SHP77 (cell line): ENCODE measurements around the gene TEX19.
"Not testable (repeated sequence)": the region's sequence is repeated elsewhere in the genome, so short reads cannot be mapped to it uniquely, and the experiment has no call there.

ENCODE experiments used
- DNase-seq, 2 experiments: peaks; one replicate each; lab custom pipeline; 2025; lab: John Stamatoyannopoulos, UW

TEX19 gene

DNA sequence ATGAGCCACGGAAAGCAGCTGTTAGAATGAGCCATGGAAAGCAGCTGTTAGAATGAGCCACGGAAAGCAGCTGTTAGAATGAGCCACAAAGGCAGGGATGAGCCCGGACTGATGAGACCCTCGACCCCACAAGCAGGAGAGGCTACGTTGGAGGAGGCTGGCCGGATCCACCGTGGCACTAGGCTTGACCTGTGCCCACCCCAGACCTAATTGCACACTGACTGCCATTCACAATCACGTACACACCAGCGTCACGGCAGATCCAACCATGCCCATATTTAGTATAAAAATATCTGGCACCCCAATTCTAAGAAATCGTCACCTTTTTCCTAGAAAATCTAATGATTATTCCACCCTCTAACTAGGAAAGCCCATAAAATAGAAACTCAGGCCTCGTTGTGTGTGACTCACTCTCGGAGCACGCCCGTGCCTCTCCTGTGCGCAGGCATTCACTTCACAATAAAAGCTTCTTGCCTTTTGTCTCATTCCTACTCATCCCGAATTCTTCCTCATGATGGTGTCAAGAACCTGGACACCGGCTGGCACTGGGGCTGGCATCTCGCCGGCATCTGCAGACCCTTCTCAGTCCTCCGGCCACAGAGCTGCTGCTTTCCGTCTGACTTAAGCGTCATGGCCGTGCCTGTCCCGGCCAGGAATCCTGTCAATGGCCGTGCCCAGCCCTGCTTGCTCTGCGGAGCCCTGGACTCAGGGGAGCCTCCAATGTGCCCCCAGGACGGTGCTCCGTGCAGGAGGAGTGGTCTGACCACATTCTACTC is 20.0 kb upstream of the TEX19 start:
- DNase-seq = peak in 1 of 2 experiments; percentile 37

DNA sequence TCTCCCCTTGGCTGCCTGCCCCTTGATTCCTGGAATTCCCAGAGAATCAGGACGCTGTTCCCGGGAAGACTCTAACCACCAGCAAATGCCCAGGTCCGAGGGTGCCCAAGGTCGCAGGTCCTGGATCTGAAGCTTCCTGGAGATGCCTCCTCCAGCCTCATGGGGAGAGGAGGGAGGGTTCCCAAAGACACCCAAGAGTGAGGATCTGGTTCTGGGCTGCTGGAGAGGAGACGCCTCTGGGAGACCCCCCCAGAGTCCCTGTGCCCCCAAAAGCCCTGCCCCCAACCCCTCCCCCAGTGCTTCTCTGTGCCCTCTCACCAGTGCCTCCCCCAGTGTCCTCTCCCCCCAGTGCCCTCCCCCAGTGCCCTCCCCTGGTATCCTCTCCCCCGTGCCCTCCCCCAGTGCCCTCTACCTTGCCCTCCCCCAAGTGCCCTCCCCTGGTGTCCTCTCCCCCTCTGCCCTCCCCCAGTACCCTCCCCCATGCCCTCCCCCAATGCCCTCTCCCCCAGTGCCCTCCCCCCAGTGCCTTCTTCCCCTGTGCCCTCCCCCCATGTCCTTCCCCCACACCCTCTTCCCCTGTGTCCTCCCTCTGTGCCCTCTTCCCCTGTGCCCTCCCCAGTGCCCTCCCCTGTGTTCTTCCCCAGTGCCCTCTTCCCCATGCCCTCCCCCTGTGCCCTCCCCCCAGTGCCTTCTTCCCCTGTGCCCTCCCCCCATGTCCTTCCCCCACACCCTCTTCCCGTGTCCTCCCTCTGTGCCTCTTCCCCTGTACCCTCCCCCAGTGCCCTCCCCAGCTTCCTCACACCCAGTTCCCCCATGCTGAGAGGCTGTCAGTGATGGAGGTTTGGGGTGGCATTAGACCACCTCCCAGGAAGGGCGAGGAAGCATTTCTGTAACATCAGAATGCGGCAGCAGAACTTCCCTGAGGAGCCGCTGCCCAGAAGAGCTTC is 19.1 kb upstream of the TEX19 start:
- no peak for DNase-seq

DNA sequence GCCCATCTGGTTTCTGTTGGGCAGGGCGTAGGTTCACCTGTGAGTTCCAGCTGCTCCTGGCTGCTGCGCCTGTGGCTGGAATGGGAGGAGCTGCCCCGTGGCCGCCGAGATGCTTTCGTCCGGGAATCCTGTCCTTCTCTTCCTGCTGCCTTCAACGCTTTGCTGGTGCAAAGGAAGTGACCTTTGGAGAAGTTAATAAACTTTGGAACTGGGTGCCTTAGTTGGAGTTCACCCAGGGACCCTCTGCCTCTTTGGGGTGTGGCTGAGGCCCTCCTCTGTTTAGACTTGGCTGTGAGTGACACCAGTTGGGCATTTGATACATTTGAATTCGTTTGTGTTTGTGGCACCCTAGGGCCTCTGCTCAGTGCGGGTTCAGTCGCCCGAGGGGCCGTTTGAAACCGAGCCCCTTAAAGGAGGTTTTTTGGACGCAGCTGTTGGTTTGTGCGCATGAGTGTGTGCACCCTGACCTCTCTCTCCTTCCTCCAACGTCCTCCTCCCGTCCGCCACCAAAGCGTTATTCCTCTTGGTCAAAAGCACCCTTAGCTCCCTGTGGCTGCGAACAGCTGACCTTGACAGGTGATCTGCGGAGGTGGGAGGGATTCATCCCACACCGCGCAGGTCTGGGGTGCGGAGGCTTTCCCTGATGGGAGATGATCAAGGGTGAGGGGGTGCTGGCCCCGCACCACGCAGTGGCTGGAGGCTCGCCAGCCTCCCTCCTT is 16.5 kb upstream of the TEX19 start:
- DNase-seq = no peak

DNA sequence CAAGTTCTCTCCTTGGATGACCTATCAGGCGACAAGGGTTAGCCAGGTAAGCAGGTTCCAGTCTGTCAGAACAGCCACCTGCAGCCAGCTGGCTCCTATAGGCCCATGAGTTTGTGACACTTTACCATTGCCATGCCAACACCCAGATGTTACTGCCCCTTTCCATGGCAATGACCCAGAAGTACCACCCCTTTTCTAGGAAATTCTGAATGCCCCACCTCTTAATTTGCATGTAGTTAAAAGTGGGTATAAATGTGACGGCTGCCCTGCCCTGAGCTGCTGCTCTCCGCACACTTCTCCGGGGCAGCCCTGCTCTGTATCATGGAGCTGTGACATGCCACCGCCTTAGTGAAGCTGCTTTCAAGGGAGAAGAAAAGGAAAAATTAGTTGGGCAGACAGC is 15.5 kb upstream of the TEX19 start:
- no peak for DNase-seq

DNA sequence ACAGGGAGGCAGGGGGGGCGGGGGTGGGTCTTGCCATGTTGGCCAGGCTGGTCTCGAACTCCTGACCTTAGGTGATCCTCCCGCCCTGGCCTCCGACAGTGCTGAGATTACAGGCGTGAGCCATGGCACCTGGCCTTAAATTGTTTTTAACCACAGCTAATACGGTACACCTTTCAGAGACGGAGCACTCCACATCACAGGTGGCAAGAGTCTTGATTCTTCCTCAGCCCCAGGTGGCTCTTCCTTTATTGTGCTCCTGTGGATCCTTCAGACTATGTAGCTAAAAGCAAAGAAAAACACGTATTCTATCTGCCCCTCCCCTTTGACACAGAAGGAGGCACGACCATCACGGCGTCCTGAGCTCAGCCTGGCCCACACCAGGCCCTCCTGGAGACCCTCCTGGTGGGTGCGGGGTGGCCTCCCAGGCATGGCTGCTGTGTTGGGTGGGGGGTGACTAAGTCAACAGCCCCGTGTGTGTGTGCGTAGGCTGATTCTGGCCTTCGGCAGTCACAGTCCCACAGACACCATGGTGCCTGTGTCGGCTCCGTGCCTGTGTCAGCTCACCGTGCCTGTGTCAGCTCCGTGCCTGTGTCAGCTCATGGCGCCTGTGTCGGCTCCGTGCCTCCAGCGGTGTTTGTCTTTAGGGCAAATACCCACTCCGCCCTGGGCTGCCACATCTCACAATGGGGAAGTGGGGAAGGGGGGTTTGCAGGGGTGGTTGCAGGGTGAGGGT is 14.7 kb upstream of the TEX19 start:
- no peak for DNase-seq

DNA sequence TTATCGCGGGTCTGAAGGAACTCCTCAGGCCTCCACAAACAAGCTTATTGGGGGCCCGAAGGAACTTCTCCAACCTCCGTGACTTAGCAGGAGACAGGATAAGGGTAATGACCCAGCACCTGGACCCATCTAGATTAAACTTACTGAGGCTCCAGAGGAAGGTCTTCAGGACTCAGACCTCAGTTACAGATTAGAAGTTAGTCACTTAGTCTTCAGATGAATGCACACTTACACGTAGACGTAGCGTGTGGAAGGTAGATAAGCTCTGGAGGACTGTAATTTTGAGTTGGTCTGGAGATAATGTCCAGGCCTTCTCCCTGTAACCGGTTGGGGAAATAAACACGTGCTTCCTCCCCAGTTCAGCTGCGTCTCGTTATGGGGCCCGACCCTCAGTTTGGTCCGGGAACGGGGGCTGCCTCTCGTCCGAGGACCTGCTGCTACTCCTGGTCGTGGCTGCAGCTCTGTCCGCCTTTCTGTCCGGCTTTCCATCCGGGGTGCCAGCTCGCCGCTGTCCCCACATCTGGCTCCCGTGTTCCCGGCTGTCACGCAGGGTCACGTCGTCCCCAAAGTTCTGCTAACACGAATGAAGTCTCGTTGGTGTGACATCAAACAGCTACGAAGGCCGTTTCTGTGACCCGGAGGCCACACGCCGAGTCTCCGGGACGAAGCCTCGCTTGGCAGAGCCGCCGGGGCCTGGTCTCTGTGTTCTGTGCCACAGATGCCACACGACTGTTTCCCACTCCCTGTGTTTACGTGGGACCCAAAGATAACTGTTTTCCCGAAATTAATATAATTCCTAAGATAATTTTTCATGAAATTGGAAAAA is 13.7 kb upstream of the TEX19 start:
- no peak for DNase-seq

DNA sequence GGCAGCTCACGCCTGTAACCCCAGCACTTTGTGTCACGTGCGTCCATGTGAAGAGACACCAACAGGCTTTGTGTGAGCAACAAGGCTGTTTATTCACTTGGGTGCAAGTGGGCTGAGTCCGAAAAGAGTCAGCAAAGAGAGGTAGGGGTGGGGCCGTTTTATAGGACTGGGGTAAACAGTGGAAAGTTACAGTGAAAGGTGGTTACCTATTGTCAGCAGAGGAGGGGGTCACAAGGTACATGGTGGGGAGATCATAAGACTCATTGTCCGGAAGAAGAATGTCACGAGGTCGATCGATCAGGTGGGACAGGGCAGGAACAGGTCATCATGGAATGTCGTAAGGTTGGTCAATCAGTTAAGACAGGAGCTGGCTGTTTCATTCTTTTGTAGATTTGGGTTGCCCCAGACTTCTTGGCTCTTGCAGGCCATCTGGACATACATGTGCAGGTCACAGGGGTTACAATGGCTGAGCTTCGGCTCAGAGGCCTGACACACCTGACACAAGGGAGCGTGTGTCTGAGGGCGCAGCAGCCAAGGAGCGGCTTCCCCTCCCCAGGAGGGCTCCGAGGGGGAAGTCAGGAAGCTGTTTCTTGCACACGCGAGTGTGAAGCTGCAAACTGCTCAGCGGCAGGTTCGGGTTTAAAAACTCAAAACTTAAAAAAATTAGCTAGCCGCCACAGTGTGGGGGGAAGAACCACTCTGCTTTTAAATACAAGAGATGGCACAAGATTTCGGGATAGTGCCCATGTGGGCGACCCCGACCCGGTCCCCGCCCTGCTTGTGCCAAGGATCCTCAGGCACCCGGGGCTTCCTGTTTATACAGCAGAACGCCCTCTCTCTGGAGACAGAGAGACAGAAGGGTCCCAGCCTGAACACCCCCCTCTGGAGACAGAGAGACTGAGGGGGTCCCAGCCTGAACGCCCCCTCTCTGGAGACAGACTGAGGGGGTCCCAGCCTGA is 12.4 kb upstream of the TEX19 start:
- DNase-seq = no peak

DNA sequence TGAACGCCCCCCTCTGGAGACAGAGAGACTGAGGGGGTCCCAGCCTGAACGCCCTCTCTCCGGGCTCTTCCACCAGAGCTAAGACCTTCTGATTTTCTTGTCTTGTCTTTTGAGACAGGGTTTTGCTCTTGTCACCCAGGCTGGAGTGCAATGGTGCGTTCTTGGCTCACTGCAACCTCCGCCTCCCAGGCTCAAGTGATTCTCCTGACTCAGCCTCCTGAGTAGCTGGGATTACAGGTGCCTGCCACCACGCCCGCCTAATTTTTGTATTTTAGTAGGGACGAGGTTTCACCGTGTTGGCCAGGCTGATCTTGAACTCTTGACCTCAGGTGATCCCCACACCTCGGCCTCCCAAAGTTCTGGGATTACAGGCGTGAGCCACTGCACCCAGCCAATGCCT is 11.1 kb upstream of the TEX19 start:
- DNase-seq = not testable (repeated sequence)

DNA sequence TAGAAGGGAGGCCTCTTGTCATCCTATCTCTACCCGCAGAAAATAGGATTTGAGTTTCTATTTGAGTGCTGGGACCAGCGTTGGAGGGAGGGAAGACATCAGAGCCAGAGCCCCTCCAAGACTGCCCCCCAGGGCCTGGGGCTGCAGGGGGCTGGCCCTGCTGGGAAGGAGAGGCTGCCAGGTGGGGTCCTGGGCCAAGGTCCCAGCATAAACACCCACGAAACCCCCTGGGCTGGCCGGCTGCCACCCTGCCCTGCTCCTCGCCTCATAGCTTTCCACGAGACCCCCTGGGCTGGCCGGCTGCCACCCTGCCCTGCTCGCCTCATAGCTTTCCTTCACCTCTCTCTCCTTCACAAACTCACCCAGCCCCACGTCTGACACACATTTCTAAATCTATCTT is 10.6 kb upstream of the TEX19 start:
- DNase-seq = no peak

DNA sequence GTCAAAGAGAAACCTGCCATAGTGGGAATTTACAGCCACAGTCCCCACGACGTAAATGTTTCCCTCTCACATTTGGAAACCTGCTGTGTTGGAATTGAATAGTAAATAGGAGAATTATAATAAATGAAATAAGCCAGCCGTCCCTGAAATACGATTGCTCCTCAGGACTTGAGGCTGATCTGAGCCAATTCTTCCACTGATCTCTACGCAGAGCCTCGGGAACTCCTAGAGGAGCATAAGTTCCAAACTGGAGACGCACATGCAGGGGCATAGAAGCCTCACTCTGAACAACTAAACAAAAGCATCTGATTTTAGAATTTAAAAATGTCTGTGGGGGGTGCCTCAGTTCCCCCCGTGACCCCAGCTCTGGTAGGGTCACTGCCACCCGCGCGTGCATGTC is 10.2 kb upstream of the TEX19 start:
- DNase-seq = no peak

DNA sequence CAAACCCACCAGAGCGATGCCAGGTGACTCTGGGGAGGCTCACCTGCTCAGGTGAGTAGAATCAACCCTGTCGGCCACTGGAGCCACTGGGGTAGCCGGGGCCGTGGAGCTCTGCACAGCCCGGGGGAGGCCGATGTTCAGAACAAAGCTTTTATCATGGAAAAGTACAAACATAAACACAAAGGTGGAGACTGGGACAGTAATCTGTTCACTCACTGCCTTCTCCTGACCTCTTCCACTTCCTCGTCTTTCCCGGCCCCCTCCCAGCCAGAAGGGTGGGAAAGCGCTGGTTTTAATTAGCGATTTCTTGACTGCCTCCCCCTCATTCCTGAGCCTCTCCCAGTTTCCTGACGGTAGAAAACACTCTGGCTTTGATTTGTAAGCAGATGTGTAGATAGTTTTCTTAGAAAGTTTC is 9.8 kb upstream of the TEX19 start:
- DNase-seq = no peak

DNA sequence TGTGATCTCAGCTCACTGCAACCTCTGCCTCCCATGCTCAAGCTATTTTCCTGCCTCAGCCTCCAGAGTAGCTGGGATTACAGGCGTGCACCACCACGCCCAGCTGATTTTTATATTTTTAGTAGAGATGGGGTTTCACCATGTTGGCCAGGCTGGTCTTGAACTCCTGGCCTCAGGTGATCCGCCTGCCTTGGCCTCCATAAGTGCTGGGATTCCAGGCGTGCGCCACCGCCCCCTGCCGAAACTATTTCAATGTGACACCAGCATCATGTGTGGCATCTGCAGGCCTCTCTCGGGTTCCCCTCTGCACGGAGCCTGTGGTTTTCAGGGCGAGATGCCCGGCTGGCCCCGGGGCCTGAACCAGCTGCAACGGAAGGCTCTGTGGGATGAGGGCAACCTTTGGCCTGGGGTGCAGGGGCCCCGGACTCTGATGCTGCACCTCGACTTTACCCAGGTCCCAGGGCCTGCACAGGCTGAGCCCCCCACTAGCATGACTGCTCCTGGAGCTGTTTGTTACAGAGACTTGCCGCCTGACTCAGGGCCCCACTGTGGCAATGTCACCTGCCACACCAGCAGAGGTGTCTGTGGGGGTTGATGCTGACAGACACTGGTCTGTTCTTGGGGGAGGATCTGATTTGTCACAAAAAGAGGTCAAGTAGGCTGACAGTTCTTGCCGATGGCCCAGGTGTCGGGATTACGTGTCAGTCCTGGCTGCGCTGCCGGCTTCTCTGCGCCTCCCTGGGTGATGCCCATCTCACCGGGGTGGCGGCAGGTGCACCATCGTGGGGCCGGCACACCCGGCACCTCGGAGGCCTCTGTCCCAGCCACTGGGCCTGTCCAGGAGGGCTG is 8.6 kb upstream of the TEX19 start:
- peak; percentile 66 to 75 for DNase-seq

DNA sequence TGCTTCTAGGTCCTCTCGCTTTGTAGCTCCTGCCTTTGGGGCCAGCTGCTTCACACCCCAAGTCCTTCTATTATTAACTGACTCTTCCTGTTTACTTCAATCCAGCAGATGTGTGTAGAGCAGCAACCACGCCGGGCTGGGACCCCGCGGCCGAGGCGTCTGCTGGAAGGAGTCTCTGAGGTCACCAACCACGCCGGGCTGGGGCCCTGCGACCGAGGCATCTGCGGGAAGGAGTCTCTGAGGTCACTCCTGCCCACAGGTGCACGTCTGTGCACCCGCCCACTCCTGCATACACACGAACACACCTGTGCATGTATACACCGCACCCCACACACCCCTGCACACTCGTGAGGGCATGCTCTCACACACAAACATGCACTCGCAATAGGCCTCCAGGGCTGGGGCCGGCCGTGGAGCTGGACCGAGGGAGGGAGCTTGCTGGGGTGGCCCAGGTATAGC is 7.8 kb upstream of the TEX19 start:
- peak in 1 of 2 experiments; percentile 48 for DNase-seq

DNA sequence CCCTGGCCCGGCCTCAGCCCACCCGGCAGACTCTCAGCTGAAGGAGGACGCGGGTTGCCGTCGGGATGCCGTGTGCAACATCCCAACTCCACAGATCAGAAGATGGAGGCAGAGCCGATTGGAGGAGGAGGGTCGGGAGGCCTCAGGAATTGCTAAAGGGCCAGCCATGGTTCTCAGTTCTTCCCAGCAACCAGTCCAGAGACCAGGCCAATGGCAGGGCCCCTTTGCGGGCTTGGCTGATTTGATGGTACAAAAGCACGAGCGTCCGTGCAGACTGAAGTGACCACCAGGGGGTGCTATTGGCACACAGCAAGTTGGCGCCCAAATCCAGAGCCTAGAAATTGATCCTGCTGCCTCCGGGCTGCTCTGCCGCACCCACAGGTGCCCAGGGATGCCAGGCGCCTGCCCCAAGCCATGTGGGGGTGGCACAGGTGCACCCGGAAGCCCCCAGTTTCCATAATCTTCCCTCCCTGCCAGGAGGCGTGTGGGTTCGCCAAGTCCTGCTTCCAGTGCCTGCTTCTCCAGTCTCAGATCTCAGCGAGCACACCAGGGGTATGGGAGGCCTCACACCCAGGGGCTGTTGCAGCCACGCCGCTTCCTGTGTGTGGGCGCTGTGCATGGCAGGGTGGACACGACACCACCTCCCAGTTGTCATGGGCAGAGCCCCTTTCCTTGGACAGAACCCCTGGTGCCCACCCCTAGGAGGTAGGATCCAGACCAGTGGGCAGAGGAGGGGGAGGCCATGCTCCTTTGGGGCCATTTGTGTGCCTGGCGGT is 7.1 kb upstream of the TEX19 start:
- peak; percentile 93 to 97 for DNase-seq

DNA sequence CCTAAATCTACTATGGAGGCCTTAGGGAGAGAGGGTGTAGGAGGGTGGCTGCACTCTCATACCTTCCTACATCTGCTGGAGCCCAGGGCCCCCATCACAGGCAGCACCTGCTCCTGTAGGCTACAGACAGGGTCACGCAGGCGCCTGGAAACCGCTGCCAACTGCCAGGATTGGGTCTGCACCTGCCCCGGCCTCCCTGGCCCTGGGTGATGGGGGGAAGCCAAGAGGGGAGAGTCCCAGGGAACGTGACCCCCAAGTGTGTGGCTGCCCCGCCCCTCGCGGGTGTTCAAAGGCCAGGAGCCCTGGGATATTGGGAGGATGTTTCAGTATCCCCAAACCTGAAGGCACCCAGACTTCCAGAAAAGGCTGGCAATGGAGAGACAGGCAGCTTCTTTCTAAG is 5.6 kb upstream of the TEX19 start:
- DNase-seq = peak; percentile 77 to 89

DNA sequence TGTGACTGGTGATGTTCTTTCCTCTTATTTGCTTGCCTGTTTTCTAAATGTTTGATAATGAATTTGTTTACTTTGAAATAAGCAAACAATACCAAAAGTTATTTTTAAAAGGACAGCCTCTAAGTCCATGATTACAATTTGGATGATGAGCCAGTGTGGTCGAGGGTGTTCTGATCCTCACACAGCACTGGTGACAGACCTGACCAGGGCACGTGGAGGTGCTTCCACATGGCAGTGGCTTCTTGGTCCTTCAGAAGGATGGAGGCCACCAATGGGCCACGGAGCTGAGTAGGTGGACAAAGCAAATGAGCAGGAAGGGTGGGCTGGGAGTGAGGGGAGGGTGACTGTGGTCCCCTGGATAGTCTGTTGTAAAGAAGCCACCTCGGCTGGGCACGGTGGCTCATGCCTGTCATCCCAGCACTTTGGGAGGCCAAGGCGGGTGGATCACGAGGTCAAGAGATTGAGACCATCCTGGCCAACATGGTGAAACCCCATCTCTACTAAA is 4.2 kb upstream of the TEX19 start:
- DNase-seq = no peak

DNA sequence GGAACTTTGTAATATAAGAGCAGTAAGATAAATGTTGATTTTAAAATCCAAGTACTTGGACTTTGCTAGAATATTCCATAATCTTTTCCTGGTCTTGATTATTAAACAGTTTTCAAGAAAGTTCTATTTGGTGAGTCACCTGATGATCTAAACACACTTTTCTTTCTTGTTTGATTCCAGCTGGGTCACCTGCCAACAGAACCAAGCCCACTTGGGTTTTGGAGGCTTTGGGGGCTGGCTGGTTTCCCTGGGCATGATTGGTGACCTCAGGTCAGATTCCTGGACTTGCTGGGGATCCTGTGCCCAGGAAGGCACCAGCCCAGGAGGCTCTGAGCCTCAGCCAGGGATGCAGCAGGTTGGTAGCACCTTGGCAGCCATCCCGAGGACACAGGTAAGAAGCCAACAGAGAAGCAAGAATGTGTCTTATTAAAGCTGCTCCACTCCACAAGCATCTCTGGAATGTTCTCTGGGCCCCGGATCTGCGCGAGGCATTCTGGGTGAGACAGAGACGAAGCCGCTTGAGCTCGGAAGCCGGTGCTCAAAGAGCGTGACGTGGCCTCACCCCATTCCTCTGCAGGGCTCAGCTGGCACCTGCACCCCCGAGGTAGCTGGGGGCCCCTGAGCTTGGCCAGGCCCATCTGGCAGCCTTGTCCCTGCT is 3.1 kb upstream of the TEX19 start:
- DNase-seq = no peak
